ENCODE data around the gene ADCY7. TPM values are rescaled to one million over a fixed set of nuclear protein-coding genes. Genes with fewer than 3 reads are reported as not detected.

The ADCY7 gene
- total and polyA plus RNA-seq, 9 donors, result 10.2 to 78.9 (median 36.4) TPM

GRCh38 chr16:50359626-50360025 is 93.3 kb downstream of the ADCY7 start:
- 1 to 15% (median 6%) methylated on average over 1 of the region's 1 CpG for WGBS, 3 donors
- Histone ChIP-seq H3K36me3 (no peaks in the 10 kb centered on the region), H3K4me3 (no peak overlapping the region), H3K4me1 (ENCODE audit: insufficient read depth) (peaks cover 3% of the 10 kb centered on the region), H3K27ac (no peak overlapping the region), H3K9me3 (no peaks in the 10 kb centered on the region), H3K27me3 (no peaks in the 10 kb centered on the region)
- intact Hi-C loops (cut with DNase I), result loop anchor here (10.0 kb wide), 4 partner anchors 115 to 335 kb away; partner anchors contain the start of gene CNEP1R1 (in 1 of the 4)
- no peak for DNase-seq
- TF ChIP-seq POLR2A (IDR thresholded peaks at IDR 0.05) (no peak), EP300 (IDR thresholded peaks at IDR 0.05) (no peak)
- TF ChIP-seq, protein P1, sequence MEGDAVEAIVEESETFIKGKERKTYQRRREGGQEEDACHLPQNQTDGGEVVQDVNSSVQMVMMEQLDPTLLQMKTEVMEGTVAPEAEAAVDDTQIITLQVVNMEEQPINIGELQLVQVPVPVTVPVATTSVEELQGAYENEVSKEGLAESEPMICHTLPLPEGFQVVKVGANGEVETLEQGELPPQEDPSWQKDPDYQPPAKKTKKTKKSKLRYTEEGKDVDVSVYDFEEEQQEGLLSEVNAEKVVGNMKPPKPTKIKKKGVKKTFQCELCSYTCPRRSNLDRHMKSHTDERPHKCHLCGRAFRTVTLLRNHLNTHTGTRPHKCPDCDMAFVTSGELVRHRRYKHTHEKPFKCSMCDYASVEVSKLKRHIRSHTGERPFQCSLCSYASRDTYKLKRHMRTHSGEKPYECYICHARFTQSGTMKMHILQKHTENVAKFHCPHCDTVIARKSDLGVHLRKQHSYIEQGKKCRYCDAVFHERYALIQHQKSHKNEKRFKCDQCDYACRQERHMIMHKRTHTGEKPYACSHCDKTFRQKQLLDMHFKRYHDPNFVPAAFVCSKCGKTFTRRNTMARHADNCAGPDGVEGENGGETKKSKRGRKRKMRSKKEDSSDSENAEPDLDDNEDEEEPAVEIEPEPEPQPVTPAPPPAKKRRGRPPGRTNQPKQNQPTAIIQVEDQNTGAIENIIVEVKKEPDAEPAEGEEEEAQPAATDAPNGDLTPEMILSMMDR (IDR thresholded peaks at IDR 0.05), result no peak

- DNase-seq, result no peak
- no peaks in the 10 kb centered on the region for H3K9me3 ChIP-seq
- intact Hi-C loops (cut with DNase I), result loop anchor here in 2 of 4 donors (10.0 kb wide), 3 partner anchors 145 to 335 kb away; partner anchors contain the start of gene CNEP1R1 (in 1 of the 2)
- no peaks in the 10 kb centered on the region for H3K27me3 ChIP-seq
- WGBS, 3 donors, result 75 to 85% (median 76%) methylated on average over 6 of the region's 6 CpGs
- H3K36me3 ChIP-seq, result no peaks in the 10 kb centered on the region
- H3K4me3 ChIP-seq, result no peak overlapping the region
- no peak overlapping the region for H3K27ac ChIP-seq
- TF ChIP-seq EP300 (IDR thresholded peaks at IDR 0.05), result no peak
- TF ChIP-seq, protein P1 (IDR thresholded peaks at IDR 0.05), result no peak
- TF ChIP-seq POLR2A (IDR thresholded peaks at IDR 0.05), result no peak
- peaks cover 3% of the 10 kb centered on the region for H3K4me1 ChIP-seq (ENCODE audit: insufficient read depth)
Measured at GRCh38 chr16:50360033-50360778, 93.9 kb downstream of the ADCY7 start.

DNA sequence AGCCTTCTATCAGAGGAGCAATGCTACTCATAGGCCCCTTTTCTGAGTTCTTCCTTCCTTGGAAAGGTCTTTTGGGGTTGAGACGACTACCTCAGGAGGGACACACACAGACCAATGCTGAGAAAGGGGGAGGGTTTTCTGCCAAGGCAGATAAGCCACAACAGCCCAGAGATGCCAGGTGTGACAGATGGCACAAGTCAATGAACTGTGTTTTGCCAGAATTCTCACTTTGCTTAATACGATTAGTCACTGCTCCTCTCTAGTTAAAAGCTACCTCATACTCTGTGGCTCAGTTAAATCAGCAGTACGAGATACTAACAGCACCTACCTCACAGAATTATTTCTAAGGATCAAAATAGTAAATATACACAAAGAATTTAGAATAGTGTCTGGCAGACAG is 94.4 kb downstream of the ADCY7 start:
- intact Hi-C loops (cut with DNase I), result loop anchor here in 2 of 4 donors (10.0 kb wide), 3 partner anchors 146 to 336 kb away; partner anchors contain the start of gene CNEP1R1 (in 1 of the 2)
- H3K27me3 ChIP-seq, result no peaks in the 10 kb centered on the region
- H3K4me3 ChIP-seq, result no peak overlapping the region
- no peaks in the 10 kb centered on the region for H3K9me3 ChIP-seq
- H3K36me3 ChIP-seq, result no peaks in the 10 kb centered on the region
- TF ChIP-seq, protein P1 (IDR thresholded peaks at IDR 0.05), result no peak
- TF ChIP-seq POLR2A (IDR thresholded peaks at IDR 0.05) (no peak), EP300 (IDR thresholded peaks at IDR 0.05) (no peak)
- WGBS, 3 donors, result 74 to 80% (median 79%) methylated on average over 3 of the region's 3 CpGs
- peaks cover 3% of the 10 kb centered on the region for H3K4me1 ChIP-seq (ENCODE audit: insufficient read depth)
- no peak overlapping the region for H3K27ac ChIP-seq
- no peak for DNase-seq

DNA sequence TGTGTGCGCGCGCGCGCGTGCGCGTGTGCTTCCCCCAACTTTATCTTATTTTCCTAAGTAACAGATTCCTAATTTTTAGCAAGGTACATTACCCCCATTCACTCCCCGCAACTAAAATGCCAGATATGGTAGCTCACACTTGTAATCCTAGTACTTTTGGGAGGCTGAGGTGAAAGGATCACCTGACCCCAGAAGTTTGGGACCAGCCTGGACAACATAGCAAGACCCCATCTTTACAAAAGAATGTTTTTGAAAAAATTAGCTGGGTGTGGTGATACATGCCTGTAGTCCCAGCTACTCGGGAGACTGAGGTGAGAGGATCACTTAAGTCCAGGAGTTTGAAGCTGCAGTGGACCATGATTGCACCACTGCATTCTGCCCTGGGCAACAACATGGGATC is 97.3 kb downstream of the ADCY7 start:
- intact Hi-C loops (cut with DNase I), result loop anchor here in 2 of 4 donors (10.0 kb wide), 3 partner anchors 149 to 339 kb away; partner anchors contain the start of gene CNEP1R1 (in 1 of the 2)
- no peak for DNase-seq

More for the DNA sequence above, 97.3 kb downstream of the ADCY7 start:
- 53 to 91% (median 89%) methylated on average over 10 of the region's 10 CpGs for WGBS, 3 donors
- H3K4me3 ChIP-seq, result no peak overlapping the region
- H3K36me3 ChIP-seq, result no peaks in the 10 kb centered on the region
- H3K4me1 ChIP-seq (ENCODE audit: insufficient read depth), result peaks cover 6% of the 10 kb centered on the region
- TF ChIP-seq, protein P1 (IDR thresholded peaks at IDR 0.05), result no peak
- no peak for TF ChIP-seq EP300 (IDR thresholded peaks at IDR 0.05)
- TF ChIP-seq POLR2A (IDR thresholded peaks at IDR 0.05), result no peak
- no peaks in the 10 kb centered on the region for H3K9me3 ChIP-seq
- no peaks in the 10 kb centered on the region for H3K27me3 ChIP-seq
- H3K27ac ChIP-seq, result no peak overlapping the region

Data from ovary (tissue), 9 donors.